HL-60/S4 treated with phorbol 12-myristate 13-acetate at 8.2 ng/mL for 4 days and 3 days (cell line): ENCODE results near the gene ZNF618.
"Not testable (repeated sequence)": the region's sequence is repeated elsewhere in the genome, so short reads cannot be mapped to it uniquely, and the experiment has no call there.

Experiments
- in situ Hi-C: fragments of 300-500 bp; cut with MboI; formaldehyde crosslinking; loops from 2 replicates; pipeline ENCODE4 v1.15.0; 2022; ENCODE audit warnings: low sequenced_read_pairs

The ZNF618 gene

DNA sequence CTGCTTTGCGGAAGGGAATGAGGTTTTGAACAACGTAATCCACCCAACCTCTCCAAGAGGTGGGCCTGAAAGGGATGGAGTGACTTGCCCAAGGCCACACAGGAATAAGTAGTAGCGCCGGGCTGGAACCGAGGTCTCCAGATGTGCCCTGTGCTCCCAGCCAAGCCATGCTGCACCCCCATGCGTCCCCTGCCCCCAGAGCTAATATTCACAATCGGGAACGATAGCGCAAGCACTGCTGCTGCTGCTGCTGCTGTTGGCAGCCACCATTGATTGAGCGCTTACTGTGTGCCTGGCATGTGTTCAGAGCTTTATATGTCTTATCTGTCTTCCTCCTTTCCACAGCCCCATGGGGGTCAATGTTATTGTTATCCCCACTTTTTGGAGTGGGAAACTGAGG lies 158.1 kb downstream of the ZNF618 start:
- in situ Hi-C loops: no loop called here

DNA sequence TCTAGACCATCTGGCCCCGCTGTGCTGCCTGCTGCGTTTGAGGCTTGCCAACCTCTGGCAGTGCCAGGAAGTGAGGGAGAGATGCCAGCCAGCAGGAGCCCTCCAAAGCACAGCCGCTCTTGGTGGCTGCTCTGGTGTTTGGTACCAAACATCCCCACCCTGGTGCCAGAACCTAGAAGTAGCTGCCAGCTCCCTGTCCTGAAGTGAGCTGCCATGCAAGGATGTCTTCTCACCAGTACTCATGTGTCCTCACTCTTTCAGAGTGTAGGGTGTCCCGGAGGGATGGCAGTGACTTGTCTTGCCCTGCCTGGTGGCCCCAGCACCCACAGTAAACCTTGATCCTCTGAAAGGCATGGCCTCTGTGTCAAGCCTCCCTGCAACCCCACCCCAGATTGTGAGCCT lies 158.6 kb downstream of the ZNF618 start:
- in situ Hi-C loops: no loop called here

DNA sequence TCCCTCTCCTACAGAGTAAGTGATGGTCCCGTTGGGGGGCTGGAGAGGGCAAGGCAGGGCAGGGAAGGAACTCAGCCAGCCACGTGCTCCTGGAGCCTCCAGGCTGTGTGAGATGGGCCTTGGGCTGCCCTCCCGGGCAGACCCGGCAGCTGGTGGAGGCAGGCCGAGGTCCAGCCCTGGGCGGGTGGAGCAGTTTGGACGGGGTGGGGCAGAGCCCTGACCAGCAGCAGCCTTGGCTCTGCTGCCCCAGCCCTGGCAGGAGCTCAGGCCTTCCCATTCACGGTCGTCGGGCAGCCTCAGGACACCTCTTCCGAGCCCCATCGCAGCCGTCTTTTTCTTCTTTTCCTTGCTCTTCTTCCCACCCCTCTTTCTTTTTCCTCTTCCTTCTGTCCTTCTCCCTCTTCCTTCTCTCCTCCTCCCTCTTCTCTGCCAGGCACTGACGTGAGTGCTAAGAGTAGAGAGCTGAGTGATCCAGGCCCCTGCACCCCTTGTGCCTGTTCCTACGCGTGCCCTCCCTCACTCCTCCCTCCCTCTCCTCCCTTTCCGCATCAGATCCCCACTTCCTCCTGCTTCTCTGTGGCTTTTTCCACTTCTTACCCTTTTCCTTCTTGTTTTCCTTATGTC lies 159.2 kb downstream of the ZNF618 start:
- in situ Hi-C loops: no loop called here

DNA sequence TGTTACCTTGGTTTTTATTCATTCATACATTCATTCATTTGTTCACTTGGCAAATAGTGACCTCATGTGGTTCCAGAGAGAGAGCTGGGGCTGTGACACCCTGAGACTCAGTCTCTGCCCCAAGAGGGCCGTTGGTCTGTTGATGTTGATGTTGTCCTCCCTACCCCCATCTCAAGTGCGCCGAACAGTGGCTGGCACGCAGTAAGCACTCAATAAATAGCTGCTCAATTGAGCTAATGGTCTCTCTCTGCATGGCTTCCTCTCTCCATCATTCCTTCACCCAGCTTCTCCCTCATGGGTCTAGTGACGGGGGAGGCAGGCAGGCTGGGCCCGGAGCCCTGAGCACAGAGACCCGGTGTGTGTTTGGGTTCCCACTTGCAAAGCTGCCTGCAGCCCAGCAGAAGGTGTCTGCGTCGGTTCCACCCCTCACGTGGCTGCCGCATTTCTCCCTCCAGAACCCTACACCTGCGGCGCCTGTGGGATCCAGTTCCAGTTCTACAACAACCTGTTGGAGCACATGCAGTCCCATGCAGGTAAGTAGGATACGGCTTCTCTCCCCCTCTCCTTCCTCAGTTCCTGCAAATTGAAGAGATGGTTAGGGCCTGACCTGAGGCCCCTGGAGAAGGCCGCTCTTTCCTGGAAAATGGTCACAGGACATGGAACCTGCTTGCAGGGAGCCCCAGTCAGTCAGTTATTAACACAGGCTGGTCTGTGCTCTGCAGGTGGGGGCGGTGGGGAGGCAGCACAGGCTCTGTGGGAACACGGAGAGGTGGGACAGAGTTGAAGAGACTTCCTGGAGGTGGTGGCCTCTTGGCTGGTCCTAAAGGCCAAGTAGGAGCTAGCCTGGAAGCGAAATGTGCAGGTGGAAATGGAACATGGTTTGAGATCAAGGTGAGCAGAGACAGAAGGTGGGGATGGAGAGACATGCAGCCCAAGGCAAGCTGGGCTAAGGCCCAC lies 160.0 kb downstream of the ZNF618 start:
- in situ Hi-C loops: no loop called here

DNA sequence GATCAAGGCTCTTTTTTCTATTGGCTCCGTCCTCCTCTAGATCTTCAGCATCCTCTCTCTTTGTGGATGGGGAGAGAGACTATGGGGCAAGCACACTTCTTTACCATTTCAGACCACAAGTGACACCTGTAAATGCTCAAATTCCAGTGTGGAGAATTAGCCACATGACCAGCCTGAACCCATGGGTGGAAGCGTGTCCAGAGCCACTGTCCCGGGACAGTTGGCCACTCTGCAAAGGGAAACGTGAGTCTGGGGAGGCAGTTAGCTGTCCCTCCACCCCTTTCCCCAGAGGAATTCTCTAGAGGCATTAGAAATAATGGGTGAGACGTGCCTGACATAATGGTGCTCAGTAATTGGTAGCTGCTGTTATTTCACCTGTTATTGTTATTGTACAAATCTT lies 161.1 kb downstream of the ZNF618 start:
- in situ Hi-C loops: no loop called here

DNA sequence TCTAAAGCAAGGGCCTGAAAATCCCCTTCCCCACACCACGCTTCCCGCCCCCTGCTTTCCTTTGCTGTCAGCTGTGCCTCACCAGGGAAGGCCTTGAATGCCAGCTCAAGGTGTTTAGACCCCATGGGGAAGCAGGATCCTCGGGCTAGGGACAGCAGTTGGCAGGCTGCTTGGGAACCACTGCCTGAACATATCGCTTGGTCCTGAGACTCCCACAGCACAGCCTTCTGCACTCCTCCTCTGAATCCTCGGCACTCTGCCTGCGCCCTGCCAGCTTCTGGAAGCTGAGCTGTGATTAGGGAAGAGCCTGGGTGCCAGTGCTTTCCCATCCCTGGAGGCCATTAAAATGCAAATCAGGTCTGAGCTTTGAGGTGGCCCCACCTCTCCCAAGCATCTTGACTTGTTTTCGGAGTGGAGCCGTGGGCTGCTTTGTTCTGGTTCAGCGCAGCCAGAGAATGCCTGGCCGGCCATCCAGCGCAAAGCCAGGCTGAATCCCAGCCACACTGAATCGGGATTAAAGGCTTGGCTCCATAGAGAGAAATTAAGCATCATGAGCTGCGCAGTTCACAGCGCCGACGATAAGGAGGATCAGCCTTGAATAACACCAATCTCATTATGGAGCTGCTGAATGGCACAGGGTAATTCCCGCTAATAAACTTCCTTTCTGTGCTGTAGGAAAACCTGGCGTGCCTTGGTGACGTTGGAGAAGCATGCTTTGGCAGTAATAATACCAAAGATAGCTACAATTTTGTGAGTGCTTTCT lies 162.0 kb downstream of the ZNF618 start:
- in situ Hi-C loops: no loop called here

DNA sequence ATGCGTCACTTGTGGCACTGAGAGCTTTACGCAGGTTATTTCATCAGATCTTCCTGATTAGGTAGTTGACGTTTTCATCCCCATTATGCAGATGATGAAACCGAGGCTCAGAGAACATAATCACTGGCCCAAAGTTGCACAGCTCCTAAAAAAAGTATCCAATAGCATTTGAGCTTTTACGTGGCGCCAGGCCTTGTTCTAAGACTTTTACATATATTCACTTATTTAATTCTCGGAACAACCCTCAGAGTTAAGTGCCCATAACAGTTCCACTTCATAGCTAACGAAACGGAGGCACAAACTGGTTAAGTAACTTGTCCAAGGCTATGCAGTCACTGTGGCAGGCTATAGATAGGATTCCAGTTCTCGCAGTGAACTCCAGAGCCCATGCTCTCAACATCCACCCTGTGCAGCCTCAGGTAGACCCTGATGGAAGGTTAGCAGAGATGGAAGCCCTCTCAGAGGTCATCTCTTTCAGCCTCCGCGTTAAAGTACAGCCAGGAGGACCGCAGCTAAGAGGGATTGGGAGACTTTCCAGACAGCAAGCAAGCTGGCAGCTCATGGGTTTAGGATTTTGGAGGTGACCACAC lies 162.7 kb downstream of the ZNF618 start:
- in situ Hi-C loops: no loop called here

DNA sequence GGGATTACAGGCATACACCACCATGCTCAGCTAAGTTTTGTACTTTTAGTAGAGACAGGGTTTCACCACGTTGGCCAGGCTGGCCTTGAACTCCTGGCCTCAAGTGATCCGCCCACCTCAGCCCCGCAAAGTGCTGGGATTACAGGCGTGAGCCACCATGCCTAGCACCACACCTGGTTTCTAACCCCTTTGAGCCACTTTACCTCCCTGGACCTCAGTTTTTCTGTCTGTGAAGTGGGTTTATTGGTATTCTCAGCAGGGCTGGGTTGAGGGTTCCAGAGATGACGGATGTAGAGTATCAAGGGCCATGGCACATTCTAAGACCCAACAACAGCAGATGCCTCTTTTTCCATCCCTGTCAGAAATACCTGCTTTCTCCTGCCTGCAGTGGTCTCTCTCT lies 163.4 kb downstream of the ZNF618 start:
- in situ Hi-C loops: no loop called here

DNA sequence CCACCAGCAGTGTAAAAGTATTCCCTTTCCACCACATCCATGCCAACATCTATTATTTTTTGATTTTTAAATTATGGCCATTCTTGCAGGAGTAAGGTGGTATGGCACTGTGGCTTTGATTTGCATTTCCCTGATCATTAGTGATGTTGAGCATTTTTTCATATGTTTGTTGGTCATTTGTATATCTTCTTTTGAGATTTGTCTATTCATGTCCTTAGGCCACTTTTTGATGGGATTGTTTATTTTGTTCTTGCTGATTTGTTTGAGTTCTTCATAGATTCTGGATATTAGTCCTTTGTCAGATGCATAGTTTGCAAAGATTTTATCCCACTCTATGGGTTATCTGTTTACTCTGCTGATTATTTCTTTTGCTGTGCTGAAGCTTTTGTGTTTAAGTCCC lies 167.6 kb downstream of the ZNF618 start:
- in situ Hi-C loops: not testable (repeated sequence)

DNA sequence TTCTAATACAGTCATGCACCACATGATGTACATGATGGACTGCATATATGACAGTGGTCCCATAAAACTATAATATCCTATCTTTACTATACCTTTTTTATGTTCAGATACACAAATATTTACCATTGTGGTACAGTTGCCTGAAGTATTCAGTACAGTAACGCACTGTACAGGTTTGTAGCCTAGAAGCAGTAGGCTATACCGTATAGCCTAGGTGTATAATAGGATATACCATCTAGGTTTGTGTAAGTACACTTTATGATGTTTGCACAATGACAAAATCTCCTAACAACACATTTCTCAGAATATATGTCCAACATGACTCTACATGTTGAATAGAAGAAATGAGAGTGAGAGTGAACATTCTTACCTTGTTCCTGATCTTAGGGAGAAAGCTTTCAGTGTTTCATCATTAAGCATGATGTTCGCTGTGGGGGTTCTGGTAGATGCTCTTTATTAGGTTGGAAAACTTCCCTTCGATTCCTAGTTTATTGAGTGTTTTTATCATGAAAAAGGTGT lies 170.2 kb downstream of the ZNF618 start:
- in situ Hi-C loops: no loop called here

DNA sequence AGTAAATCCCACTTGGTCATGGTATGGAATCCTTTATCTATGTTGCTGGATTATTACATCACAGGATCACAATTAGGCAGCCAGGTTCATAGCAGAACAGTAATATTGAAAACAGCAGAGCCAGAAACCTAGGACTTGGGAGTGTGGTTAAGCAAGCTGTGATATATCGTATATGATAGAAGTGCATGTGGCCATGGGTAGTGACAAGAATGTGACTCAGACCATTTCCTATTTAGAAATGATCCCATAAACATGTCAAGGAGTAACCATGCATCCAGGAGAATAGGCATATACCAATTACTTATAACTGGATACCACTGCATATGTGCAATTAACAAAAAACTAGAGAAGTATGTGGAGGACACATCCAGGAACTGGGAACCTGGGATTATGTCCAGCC lies 170.8 kb downstream of the ZNF618 start:
- in situ Hi-C loops: no loop called here

DNA sequence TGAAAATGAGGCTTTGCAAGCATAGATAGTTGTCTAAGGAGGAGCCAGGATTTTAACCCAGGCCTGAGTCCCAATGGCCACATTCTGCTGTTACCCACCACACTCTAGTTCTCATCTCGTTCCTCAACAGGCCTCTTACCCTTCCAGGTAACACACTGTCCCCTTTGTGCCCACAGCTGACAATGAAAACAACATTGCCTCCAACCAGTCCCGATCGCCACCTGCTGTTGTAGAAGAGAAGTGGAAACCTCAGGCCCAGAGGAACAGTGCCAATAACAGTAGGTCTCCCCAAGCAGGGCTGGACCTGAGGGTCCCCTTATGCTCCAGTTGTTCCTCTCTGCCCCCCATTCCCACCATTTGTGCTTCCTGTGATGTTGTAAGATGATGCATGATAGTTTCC lies 171.6 kb downstream of the ZNF618 start:
- in situ Hi-C loops: no loop called here

DNA sequence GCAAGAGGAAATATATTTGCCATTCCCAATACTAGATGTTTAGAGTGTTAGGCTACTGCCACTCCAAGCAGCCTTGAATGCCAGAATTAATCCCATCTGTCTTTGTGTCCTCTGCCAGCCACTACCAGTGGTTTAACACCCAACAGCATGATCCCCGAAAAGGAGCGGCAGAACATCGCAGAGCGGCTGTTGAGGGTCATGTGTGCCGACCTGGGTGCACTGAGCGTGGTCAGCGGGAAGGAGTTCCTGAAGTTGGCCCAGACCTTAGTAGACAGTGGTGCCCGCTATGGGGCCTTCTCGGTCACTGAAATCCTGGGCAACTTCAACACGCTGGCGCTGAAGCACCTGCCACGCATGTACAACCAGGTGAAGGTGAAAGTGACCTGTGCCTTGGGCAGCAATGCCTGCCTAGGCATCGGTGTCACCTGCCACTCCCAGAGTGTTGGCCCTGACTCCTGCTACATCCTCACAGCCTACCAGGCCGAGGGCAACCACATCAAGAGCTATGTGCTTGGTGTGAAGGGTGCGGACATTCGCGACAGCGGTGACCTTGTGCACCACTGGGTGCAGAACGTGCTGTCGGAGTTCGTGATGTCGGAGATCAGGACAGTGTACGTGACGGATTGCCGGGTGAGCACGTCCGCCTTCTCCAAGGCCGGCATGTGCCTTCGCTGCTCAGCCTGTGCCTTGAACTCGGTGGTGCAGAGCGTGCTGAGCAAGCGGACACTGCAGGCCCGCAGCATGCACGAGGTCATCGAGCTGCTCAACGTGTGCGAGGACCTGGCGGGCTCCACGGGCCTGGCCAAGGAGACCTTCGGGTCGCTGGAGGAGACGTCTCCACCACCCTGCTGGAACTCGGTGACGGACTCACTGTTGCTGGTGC lies 172.7 kb downstream of the ZNF618 start:
- in situ Hi-C loops: no loop called here

DNA sequence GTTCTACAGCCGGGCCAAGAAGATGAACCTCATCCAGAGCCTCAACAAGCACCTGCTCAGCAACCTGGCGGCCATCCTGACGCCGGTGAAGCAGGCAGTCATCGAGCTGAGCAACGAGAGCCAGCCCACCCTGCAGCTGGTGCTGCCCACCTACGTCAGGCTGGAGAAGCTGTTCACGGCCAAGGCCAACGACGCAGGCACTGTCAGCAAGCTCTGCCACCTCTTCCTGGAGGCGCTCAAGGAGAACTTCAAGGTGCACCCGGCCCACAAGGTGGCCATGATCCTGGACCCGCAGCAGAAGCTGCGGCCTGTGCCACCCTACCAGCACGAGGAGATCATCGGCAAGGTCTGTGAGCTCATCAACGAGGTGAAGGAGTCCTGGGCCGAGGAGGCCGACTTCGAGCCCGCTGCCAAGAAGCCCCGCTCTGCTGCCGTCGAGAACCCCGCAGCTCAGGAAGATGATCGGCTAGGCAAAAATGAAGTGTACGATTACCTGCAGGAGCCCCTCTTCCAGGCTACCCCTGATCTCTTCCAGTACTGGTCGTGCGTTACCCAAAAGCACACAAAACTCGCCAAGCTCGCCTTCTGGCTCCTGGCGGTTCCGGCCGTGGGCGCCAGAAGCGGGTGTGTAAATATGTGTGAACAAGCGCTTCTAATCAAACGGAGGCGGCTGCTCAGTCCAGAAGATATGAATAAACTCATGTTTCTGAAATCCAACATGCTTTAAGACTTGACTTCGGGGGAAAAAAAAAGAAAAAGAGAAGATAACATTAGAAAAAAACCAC lies 173.5 kb downstream of the ZNF618 start:
- in situ Hi-C loops: no loop called here

DNA sequence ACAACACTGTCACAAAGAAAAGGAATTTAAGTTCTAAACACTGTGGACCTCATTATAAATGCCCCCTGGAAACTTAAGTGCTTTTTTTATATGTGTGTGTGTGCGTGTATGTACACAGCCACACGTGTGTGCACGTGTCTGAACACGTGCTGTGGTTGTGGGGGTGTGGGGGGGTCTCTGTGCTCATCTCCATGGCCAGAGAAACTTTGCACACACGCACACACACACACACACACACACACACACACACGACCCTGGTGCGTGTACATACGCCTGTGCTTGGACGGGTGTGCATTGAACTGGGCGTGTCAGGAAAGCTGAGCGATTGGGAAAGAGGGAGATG lies 174.1 kb downstream of the ZNF618 start:
- in situ Hi-C loops: no loop called here

DNA sequence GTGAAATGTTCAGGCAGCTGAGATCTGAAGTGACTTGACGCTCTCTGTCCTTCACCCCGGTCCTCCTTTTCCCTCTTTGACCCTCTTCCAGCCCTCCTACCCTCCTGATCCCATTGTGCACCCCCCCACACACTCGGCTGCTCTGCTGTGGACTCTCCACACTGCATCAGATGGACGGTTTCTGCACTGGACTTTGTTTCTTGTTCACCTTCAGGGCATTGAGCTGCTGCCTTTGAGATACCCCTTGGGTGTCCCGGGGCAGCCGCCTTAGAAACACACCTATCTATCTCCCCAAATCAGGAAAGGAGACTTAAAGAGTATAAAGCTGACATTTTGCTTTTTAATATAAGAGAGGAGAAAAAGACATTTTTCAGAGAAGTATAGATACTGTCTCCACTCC lies 174.5 kb downstream of the ZNF618 start:
- in situ Hi-C loops: no loop called here

DNA sequence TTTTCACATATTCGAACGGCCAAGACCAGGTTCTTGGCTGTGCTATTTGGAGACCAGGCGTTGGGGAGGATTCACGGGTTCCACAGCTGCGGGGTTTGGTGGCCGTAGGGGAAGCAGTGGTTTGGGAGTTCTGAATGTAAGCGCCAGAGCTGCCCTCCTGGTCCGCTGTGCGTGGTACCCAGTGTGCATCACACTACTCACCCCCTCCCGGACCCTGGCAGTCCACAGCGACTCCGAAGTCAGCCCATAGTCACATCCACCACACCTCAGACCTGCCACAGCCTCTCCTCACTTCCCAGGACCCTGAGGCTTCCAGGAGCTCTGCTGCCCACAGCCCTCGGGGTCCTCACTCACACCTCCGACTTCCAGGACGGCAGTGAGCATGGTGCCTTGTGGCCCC lies 175.2 kb downstream of the ZNF618 start:
- in situ Hi-C loops: no loop called here

DNA sequence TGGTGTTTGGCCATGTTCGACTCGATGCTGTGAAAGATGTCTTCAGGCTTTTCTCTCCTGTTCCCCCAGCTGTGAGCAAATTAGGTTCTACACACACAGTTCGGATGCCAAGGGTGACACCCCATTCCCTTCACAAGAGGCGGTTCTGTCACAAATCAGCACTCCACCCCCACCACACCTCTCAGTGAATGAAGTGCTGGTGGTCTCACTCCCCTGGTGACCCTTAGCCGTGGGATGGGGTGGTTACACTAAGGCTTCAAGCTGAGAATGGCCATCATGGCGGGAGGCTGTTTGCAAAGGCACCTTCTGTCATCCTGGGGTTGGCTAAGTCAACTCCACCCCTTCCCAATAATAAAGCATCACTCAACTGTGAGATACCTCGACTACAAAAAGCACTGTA lies 175.6 kb downstream of the ZNF618 start:
- in situ Hi-C loops: no loop called here

DNA sequence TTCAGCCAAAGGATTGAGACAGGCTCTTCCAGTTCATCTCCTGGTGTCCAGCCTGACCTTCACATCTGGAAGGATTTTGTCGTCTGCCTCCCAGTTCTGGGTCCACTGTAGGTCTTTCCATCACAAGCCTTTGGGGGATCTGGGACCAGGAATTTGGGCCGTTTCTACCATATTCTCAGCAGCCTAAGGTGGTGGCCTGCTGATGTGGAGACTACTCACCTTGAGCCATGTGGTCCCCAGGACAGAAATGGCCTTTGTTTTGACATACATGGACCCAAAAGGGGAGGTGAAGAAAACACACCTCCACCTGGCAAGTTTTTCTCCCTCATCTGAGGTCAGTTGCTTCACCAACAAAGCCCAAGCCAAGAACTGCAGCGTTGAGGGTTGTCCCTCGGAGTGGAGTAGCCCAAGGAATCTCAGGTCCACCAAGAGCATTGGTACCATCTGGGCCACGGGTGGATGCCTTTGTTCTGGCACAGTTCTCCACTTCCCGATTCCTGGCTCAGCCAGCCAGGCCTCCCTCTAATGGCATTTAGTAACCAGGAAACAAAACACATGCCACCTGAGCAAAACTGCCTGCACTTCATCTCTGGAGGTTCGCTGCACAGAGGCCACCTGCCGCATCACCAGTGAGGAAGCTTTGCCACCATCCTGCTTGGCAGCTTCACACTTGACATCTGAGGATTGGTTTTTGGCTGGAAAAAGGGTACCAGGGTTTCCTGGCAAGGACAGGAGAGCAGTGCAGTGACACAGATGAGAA lies 177.3 kb downstream of the ZNF618 start:
- in situ Hi-C loops: no loop called here
